A549 treated with GW870086 at 1 μM for 4 hours (cell line): ENCODE results near the gene KIF2A. TPM values are rescaled to one million over a fixed set of nuclear protein-coding genes. Genes with fewer than 3 reads are reported as not detected.

ENCODE experiments used
- total RNA-seq: library from RNA; stranded (reverse); fragments of 200-300 nt; extraction: Qiagen RNA extraction; gene quantifications from 5 replicates; pipeline ENCODE4 v1.2.3, GENCODE V29; 2022; ENCODE audit warnings: low read depth

KIF2A gene
- 26.2 to 41.7 TPM (median 37.0 TPM) in 5 replicates for total RNA-seq

DNA sequence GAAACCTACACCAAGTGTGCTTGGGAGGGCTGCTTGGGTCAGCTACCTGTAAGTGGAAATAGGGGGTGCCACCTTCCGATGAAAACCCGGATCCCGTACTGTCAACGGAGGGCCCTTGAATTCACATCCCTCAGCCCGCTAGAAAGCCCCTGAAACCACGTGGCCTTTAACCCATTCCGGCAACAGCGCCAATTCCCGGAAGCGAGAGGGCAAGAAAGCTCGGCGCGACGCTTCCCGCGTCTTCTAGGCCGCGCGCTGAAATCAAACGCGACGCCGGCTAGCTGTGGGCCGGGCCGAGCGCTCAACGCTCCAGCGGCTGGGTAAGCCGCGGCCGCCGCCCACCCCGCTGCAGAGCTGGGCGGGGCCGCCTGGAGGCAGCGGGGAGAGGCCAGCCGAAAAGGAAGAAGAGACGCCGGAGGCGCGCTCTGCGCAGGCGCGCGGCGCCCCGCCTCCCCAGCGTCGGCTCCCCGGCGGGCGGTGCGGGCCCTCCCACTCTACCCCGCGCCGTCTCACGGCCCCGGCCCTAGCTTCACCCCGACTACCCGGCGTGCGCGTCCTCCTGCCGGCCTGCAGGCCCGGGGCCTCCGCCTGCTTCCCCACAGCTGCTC lies at the start of gene KIF2A:
Gene KIF2A, plus strand, starts transcription at position 492 of the 608 bp plus-strand sequence. CDS start 267 bp downstream, outside the sequence.

DNA sequence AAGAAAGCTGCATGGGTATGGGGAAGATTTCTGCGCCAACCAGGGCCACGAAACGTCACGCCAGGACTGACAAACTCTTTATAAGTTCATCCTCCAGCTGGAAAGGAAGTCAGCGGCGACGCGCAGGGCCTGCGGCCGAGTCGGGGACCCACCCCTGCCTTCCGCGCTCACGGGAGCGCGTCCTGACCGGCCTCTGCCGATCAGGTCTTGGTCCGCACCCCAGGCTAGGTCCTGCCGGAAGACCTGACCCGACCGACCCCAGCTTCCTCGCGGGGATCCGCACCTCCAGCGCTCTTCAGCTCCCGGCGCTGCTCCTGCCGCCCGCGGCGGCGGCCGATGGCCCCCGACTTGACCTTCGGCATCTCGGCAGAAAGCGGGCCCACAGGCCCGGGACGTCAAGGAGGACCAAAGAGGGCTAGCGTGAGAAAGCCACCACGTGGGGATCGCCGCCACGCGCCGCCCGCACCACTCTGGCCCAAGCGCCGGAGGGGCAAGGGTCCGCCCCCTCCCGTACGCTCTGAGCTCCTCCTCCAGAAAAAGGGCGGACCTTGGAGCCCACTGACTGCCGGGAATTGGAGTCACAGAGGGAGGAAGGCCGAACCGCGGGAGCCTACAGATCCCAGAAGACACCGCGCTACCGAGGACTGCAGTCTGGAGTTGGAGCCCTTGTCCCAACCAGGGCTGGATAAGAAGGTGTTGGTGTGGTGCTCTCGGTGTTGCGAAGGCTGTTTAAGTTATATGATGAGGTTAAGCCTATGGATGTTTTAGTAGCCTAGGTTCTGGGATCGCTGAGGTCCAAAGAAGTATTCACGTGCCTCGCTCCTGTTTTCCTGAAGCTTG lies 97.6 kb downstream of the KIF2A start, which contains the start of gene DIMT1:
Gene DIMT1, minus strand, starts transcription at position 495 of the 840 bp plus-strand sequence. Its CDS starts 133 bp downstream, at position 362.

DNA sequence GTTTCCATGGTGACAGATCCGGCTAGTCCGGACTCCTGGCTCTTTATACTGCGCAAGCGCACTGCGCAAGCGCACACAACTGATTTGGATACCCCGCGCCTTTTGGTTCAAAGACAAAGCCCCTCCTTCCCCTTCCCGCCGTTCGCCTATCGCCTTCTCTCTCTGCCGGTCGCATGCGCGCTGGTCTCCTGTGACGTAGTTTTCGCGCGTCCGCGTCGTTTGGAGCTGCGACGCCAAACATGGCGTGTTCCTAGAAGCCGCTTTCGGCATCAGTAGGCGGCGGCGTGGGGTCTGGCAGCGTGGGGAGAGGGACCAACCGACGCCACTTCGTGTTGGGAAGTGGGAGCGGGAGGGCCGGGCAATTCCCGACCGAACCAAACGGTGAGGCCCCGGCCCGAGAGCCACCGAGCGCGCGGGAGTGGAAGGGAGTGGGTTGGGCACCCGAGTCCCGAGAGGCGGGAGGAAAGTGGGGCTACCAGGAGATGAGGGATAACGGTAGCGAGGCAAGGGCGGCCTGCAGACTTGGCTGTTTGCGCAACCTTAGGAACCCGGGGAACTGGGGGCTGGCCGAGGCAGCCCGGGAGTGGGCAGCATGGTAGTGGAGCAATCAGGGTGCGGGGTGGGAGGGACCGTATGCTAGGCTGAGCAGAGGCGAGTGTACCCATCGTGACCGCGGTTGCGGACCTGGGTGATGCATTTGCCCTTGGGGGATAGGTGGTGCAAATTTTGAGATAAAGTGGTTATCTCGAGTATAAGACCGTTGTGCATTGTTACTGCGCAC lies 106.7 kb downstream of the KIF2A start, which contains the start of gene IPO11:
Gene IPO11, plus strand, starts transcription at position 215 of the 781 bp plus-strand sequence. CDS start 24,517 bp downstream, outside the sequence.

Other genes with a start within 250 kb of the KIF2A start
- gene DIMT1, start 97.7 kb downstream of the KIF2A start, total RNA-seq = 40.6 to 44.9 TPM (median 42.7 TPM) in 5 replicates
- 15.5 to 17.5 TPM (median 17.1 TPM) in 5 replicates for gene IPO11, start 106.6 kb downstream of the KIF2A start, total RNA-seq